ENCODE results near the gene GINS3. TPM values are rescaled to one million over a fixed set of nuclear protein-coding genes. Genes with fewer than 3 reads are reported as not detected.

The GINS3 gene
- total RNA-seq (2022): 4.2 and 5.1 TPM in 2 replicates
- Bru-seq, nascent RNA: percentile 52 among the genes with signal in this experiment
- percentile 37 among the genes with signal in this experiment for BruChase-seq, experiment 1, labeled RNA remaining after a 6-hour chase
- BruChase-seq, experiment 2, labeled RNA remaining after a 2-hour chase: percentile 60 among the genes with signal in this experiment
- long read RNA-seq, transcript GINS3-201 (3 exons, 2,274 nt): major isoform, 13 of 15 reads
- long read RNA-seq, partial matches to known transcripts: 1 of 15 reads
- long read RNA-seq, other reads (novel, unspliced or antisense): 0 of 15 reads

- intact Hi-C loops (cut with micrococcal nuclease): no loop called here
- Mint-ChIP-seq H3K4me1 (ENCODE audit: insufficient read depth, unreplicated experiment) (peaks cover 5% of the 10 kb centered on the region), H3K27me3 (ENCODE audit: insufficient read depth, unreplicated experiment) (peaks cover 13% of the 10 kb centered on the region), H3K27ac (ENCODE audit: low read depth, unreplicated experiment) (peak within 1 kb of the TSS; percentile 93), H3K9me3 (ENCODE audit: unreplicated experiment) (no peaks in the 10 kb centered on the region), H3K4me3 (ENCODE audit: unreplicated experiment) (peak within 1 kb of the TSS; percentile 92), H3K36me3 (ENCODE audit: insufficient read depth, unreplicated experiment) (peaks cover 6% of the 10 kb centered on the region)
- TF ChIP-seq CTCF (IDR thresholded peaks at IDR 0.05; ENCODE audit: unreplicated experiment): no peak
- POLR2A ChIA-PET: interaction anchor here (0.6 to 2.0 kb wide), 13 partner anchors 8 to 265 kb away, joined by 3 to 15 read pairs (median 4); a partner anchor contains a TSS
- peak; percentile 86 for DNase-seq (ENCODE audit: unreplicated experiment)
- CTCF ChIA-PET: interaction anchor here (1.0 to 1.4 kb wide), 3 partner anchors 10 to 60 kb away, joined by 3 read pairs; no protein-coding TSS in a partner anchor
- TSS peak; percentile 94 for BruUV-seq (replicated peaks)
These were observed at the start of gene GINS3 for GRCh38 chr16:58392215-58393137. GINS3 (plus strand) TSS chr16:58392471; CDS start chr16:58392602, 131 bp downstream.

- ChIA-PET CTCF (interaction anchor here (4.7 kb wide), 1 partner anchor 143 kb away, joined by 62 read pairs; no protein-coding TSS in a partner anchor), POLR2A (no interaction called here)
- Mint-ChIP-seq H3K4me3 (ENCODE audit: unreplicated experiment) (no peak overlapping the region), H3K36me3 (ENCODE audit: insufficient read depth, unreplicated experiment) (no peaks in the 10 kb centered on the region), H3K27me3 (ENCODE audit: insufficient read depth, unreplicated experiment) (peaks cover 26% of the 10 kb centered on the region), H3K9me3 (ENCODE audit: unreplicated experiment) (no peaks in the 10 kb centered on the region), H3K27ac (ENCODE audit: low read depth, unreplicated experiment) (no peak overlapping the region), H3K4me1 (ENCODE audit: insufficient read depth, unreplicated experiment) (no peaks in the 10 kb centered on the region)
- TF ChIP-seq CTCF (IDR thresholded peaks at IDR 0.05; ENCODE audit: unreplicated experiment): no peak
- no peak for DNase-seq (ENCODE audit: unreplicated experiment)
- BruUV-seq (replicated peaks): no TSS peak
- intact Hi-C loops (cut with micrococcal nuclease): no loop called here
These were observed 48.7 kb upstream of the GINS3 start for GRCh38 chr16:58343562-58343961.

- no TSS peak for BruUV-seq (replicated peaks)
- H3K36me3 Mint-ChIP-seq (ENCODE audit: insufficient read depth, unreplicated experiment): no peaks in the 10 kb centered on the region
- H3K4me1 Mint-ChIP-seq (ENCODE audit: insufficient read depth, unreplicated experiment): no peaks in the 10 kb centered on the region
- no peaks in the 10 kb centered on the region for H3K9me3 Mint-ChIP-seq (ENCODE audit: unreplicated experiment)
- intact Hi-C loops (cut with micrococcal nuclease): loop anchor here (1.0 to 2.0 kb wide), 2 partner anchors 142 to 315 kb away; no protein-coding TSS in a partner anchor
- ChIA-PET POLR2A (interaction anchor here (0.8 to 0.9 kb wide), 2 partner anchors 21 to 103 kb away, joined by 3 to 4 read pairs; no protein-coding TSS in a partner anchor), CTCF (interaction anchor here (0.6 to 5.1 kb wide), 9 partner anchors 38 to 295 kb away, joined by 3 to 62 read pairs (median 4); no protein-coding TSS in a partner anchor)
- no peak overlapping the region for H3K4me3 Mint-ChIP-seq (ENCODE audit: unreplicated experiment)
- H3K27ac Mint-ChIP-seq (ENCODE audit: low read depth, unreplicated experiment): no peak overlapping the region
- peaks cover 48% of the 10 kb centered on the region for H3K27me3 Mint-ChIP-seq (ENCODE audit: insufficient read depth, unreplicated experiment)
- no peak for DNase-seq (ENCODE audit: unreplicated experiment)
- peak; percentile 24 for TF ChIP-seq CTCF (IDR thresholded peaks at IDR 0.05; ENCODE audit: unreplicated experiment)
These were observed 46.5 kb upstream of the GINS3 start for GRCh38 chr16:58345574-58346354.
